Activated CD8-positive, alpha-beta memory T cell treated with anti-CD3 and anti-CD28 coated beads, Interleukin-2, amount 50 U/mL, for 1 hour (primary cell): Measurements from ENCODE around the gene CYP46A1.

Experiments used
- DNase-seq: peaks from one replicate; pipeline ENCODE4 v3.0.0-alpha.2; 2020; ENCODE audit errors: extremely low read depth

Gene CYP46A1

GRCh38 chr14:99708449-99708848 lies 24.4 kb downstream of the CYP46A1 start:
- no peak for DNase-seq

- DNase-seq: no peak
Observed at GRCh38 chr14:99713972-99714371, 29.9 kb downstream of the CYP46A1 start.

- DNase-seq: no peak
Observed at GRCh38 chr14:99715266-99716000, 31.3 kb downstream of the CYP46A1 start.

GRCh38 chr14:99716091-99716849 lies 32.2 kb downstream of the CYP46A1 start:
- DNase-seq: no peak

GRCh38 chr14:99716850-99717681 lies 33.0 kb downstream of the CYP46A1 start:
- DNase-seq: no peak

- DNase-seq: no peak
Observed at GRCh38 chr14:99717682-99718013, 33.5 kb downstream of the CYP46A1 start.

- no peak for DNase-seq
Observed at GRCh38 chr14:99718031-99718810, 34.1 kb downstream of the CYP46A1 start.

- DNase-seq: no peak
Observed at GRCh38 chr14:99718811-99719192, 34.7 kb downstream of the CYP46A1 start.

GRCh38 chr14:99720941-99721791 lies 37.1 kb downstream of the CYP46A1 start:
- no peak for DNase-seq

- no peak for DNase-seq
Observed at GRCh38 chr14:99721792-99722516, 37.9 kb downstream of the CYP46A1 start.

- no peak for DNase-seq
Observed at GRCh38 chr14:99722741-99723140, 38.6 kb downstream of the CYP46A1 start.

- no peak for DNase-seq
Observed at GRCh38 chr14:99724196-99724891, 40.2 kb downstream of the CYP46A1 start.

- DNase-seq: no peak
Observed at GRCh38 chr14:99724939-99725773, 41.1 kb downstream of the CYP46A1 start.

GRCh38 chr14:99725774-99726537 lies 41.9 kb downstream of the CYP46A1 start:
- DNase-seq: no peak

- DNase-seq: no peak
Observed at GRCh38 chr14:99726538-99727095, 42.5 kb downstream of the CYP46A1 start.

GRCh38 chr14:99727096-99727870 lies 43.2 kb downstream of the CYP46A1 start:
- DNase-seq: no peak
